DMS153 treated with DMSO at 0.1 percent for 48 hours (cell line): ENCODE results near the gene NRXN3.

Experiments used
- DNase-seq: peaks from one replicate; lab custom pipeline; 2025; ENCODE audit not compliant: unreplicated experiment; lab: John Stamatoyannopoulos, UW

NRXN3 gene

DNA sequence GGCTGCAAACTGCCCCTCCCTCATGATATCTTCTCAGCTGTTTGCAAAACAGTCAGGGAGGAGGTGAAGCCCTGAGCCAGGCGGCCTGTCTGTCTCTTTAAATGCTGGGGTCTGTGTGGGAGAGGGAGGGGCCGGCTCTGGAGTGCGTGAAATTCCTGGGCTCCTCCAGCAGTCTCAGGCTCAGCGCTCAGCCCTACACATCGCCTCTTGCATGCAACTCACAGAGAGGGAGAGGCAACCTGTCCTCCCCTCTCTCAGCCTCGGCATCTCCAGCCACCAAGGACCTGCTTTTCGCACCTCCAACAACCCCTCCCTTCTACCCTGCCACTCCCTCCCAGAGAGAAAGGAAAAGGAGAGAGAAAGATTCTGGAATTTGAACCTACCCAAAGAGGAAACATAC, at the start of gene NRXN3:
Gene NRXN3 (plus strand): TSS at position 171 of the 400 bp plus-strand sequence. CDS start 72,721 bp downstream, outside the sequence.
- peak; percentile 61 for DNase-seq

DNA sequence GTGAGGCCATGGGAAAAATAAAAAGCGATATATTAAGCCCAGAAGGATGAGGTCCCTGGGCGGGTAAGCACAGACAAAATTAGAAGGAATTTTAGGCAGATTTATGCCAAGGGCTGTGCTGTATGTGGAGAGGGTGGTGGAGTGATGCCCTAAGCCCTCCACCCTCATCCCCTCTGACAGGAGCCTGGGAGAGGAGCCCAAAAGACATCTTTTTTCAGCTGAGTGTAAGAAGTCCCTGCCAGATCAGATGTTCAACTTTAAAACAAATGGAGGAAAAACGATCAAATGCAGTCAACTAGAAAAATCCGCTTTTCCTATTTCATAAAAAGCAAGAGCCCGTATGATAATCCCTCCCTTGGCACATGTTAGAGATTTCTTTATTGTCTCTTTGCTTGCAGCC, 47.7 kb upstream of the NRXN3 start:
- DNase-seq, result no peak

- DNase-seq, result no peak
These were observed 46.4 kb upstream of the NRXN3 start for GRCh38 chr14:78123650-78124253.

GRCh38 chr14:78127961-78128360, 42.2 kb upstream of the NRXN3 start:
- DNase-seq, result no peak

- DNase-seq, result no peak
These were observed 40.8 kb upstream of the NRXN3 start for GRCh38 chr14:78129375-78129774.

DNA sequence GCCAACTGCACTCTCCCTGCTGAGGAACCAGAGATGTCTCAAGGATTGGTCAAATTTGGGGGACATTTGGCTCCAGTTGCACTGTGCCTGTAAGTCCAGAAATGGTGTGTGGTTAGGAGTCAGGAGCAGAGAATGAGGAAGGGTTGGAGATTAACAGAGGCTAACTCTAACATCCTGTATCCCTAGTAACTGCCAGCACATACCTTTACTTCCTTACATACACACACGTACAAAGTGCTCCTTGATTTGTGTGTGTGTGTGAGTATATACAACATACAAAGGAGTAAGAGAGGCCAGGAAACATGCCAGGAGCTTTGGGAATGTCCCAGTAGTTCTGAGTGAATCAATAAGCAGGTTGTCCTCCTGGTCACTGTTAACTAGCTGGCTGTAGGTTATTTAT, 39.8 kb upstream of the NRXN3 start:
- DNase-seq, result no peak

- DNase-seq, result no peak
These were observed 39.0 kb upstream of the NRXN3 start for GRCh38 chr14:78131201-78131600.

- DNase-seq, result no peak
These were observed 38.6 kb upstream of the NRXN3 start for GRCh38 chr14:78131616-78132015.

GRCh38 chr14:78135450-78135891, 34.7 kb upstream of the NRXN3 start:
- DNase-seq, result no peak

GRCh38 chr14:78136695-78137094, 33.5 kb upstream of the NRXN3 start:
- DNase-seq, result no peak

DNA sequence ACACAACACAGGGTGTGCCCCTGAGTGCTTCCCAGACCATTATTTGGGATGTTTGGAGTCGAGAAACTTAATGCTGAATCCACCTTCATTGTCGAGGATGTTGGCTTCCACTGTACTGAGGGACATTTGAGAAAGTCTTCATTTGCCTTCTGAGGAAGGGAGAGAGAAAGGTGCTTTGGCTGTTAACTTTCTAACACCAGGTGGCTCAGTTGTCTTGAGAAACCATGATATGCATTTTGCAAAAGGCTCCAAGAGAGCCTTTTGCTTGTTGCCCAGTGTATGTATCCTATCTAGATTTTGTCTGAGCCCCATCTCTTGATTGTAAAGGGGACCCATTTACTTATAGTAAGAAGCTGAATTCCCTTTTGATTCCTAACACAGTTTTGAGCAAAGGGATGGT, 28.6 kb upstream of the NRXN3 start:
- no peak for DNase-seq

DNA sequence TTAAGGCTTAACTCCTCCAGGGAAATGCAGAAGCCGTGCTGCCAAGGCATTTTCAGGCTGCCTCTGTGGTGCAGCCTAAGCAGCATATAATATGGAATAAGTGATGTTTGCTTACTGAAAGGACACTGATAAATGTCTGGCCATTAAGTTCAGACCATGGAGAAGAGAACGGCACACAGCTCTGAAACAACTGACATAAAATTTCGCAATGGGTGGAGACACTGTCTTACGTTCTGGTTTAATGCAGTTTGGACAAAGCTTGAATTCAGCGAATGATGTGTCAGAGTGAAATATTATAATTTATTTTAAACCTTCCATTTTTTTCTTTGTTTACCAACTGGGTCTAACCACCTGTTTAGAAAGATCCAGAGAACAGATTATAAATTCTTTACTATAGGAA, 27.2 kb upstream of the NRXN3 start:
- no peak for DNase-seq

GRCh38 chr14:78143489-78144145, 26.6 kb upstream of the NRXN3 start:
- DNase-seq, result no peak

GRCh38 chr14:78152201-78153063, 17.7 kb upstream of the NRXN3 start:
- peak; percentile 72 for DNase-seq

GRCh38 chr14:78153064-78153341, 17.2 kb upstream of the NRXN3 start:
- DNase-seq, result no peak

GRCh38 chr14:78154827-78155226, 15.3 kb upstream of the NRXN3 start:
- DNase-seq, result no peak

DNA sequence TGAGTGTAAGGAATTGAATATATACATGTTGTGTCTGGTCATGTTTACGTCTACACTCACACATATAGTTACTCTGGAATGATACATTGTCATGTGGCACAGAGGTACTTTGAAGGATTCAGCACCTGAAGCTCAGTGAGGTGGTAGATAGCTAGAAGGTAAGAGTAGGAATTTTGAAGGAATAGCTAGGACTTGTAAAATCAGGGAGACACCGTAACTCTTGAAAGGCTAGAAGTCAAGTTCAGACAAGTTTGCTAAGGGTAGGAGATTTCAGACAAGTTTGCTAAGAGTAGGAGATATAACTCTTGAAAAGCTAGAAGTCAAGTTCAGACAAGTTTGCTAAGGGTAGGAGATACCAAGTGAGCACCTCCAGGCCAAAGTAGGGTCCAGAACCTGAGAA, 14.0 kb upstream of the NRXN3 start:
- no peak for DNase-seq

GRCh38 chr14:78157494-78158437, 12.4 kb upstream of the NRXN3 start:
- no peak for DNase-seq

GRCh38 chr14:78162202-78162601, 8.0 kb upstream of the NRXN3 start:
- no peak for DNase-seq

GRCh38 chr14:78164226-78164853, 5.8 kb upstream of the NRXN3 start:
- DNase-seq, result peak; percentile 16

- DNase-seq, result no peak
These were observed 2.3 kb downstream of the NRXN3 start for GRCh38 chr14:78172428-78172827.
